Central memory CD8-positive, alpha-beta T cell (primary cell): ENCODE data around the gene STARD7.
"Not testable (repeated sequence)": the region's sequence is repeated elsewhere in the genome, so short reads cannot be mapped to it uniquely, and the experiment has no call there.

Source experiments
- ATAC-seq: fragments of 150-1000 bp; cut with Tn5 transposase; replicated peaks from 2 replicates; pipeline ENCODE4 v1.10.0; 2022; ENCODE audit warnings: mild to moderate bottlenecking, moderate FRiP score, moderate number of reproducible peaks; ENCODE audit not compliant: poor library complexity, severe bottlenecking; ENCODE audit errors: extremely low read depth
- DNase-seq, 2 donors: peaks; one replicate each; pipeline ENCODE4 v3.0.0; 2021; ENCODE audit warnings: low spot score in 2 of 2
- H3K27ac Mint-ChIP-seq: one replicate; pipeline ENCODE4 v1.8.0; 2022; ENCODE audit warnings: low read depth, mild to moderate bottlenecking, moderate library complexity, mixed read lengths
- H3K27me3 Mint-ChIP-seq: one replicate; pipeline ENCODE4 v1.8.0; 2022; ENCODE audit warnings: mixed read lengths
- H3K36me3 Mint-ChIP-seq: one replicate; pipeline ENCODE4 v1.8.0; 2022; ENCODE audit warnings: mild to moderate bottlenecking, moderate library complexity, mixed read lengths; ENCODE audit not compliant: insufficient read depth
- H3K4me1 Mint-ChIP-seq: one replicate; pipeline ENCODE4 v1.8.0; 2022; ENCODE audit warnings: mixed read lengths
- H3K4me3 Mint-ChIP-seq: one replicate; pipeline ENCODE4 v1.8.0; 2022; ENCODE audit warnings: mild to moderate bottlenecking, moderate library complexity, mixed read lengths
- H3K9me3 Mint-ChIP-seq: one replicate; pipeline ENCODE4 v1.8.0; 2022; ENCODE audit warnings: mixed read lengths

Gene STARD7

DNA sequence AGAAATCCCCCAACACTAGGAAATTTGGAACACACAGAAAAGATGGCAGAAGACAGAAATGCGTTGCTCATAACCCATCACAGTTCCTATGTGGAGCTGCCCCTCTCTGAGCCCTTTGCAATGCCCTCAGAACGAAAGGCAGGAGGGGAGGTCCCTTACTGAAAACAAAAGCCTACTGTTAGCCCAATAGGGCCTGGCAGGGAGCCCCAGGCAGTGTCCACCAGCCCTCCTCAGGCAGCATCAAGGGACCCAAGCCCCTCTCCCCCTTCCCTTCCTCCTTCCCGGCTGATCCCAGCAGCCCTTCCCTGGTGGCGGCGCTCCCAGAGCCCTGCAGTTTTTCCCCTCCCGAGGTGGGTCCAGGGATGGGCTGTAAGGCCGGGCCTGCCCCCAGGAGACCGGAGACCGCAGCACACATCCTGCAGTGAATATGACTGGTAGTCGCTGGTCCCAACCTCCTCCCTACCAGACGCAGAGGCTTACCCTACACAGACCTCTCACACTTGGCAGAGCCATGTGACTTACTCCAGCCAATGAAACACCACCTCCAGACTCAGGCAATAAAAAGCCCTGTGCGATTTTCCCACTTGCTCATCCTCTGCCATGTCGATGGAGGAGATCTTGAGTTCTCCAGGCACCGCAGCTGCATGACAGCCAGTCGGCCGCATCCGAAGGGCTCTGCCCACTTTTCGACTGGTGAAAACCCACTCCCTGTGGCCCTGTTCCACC lies 44.0 kb downstream of the STARD7 start:
- H3K27me3 Mint-ChIP-seq, result no peaks in the 10 kb centered on the region
- DNase-seq, result peak in 1 of 2 donors; percentile 63
- peak; percentile 76 for ATAC-seq
- peaks cover 23% of the 10 kb centered on the region for H3K36me3 Mint-ChIP-seq
- H3K4me1 Mint-ChIP-seq, result peaks cover 73% of the 10 kb centered on the region
- H3K9me3 Mint-ChIP-seq, result no peaks in the 10 kb centered on the region
- H3K27ac Mint-ChIP-seq, result peak overlapping the region; percentile 99
- H3K4me3 Mint-ChIP-seq, result peak overlapping the region; percentile 82

DNA sequence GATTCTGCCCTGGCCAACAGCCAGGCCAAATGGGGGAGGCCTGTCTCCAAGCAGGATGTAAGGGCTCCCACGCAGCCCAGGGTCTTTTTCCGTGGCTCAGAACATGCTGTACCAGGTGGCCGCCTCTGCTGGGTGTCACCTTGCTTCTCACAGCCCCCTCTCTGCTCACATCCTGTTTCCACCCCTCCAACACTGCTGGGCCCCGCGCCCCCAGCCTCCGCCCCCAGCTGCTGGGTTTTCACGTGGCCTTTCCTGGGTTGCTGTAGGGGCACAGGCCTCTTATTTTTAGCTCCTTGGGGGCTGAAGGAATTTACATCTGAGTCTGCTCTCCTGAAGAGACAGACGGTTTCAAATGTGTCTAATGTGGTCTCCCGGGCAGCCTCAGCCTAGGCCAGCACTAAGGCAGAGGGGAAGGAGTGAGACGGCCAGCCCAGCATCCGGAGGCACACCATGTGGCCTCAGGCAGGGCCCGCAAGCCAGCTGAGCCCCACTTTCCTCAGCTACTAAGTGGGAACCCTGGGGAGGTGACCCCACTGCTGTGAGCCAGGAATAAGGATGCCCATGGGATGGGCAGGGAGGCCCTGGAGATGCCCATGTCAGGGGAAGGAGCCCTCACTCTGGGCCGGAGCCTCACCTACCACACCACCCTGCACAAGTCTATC lies 44.7 kb downstream of the STARD7 start:
- Mint-ChIP-seq H3K27ac (peak overlapping the region; percentile 99), H3K27me3 (no peaks in the 10 kb centered on the region), H3K4me3 (peak overlapping the region; percentile 82), H3K4me1 (peaks cover 75% of the 10 kb centered on the region), H3K9me3 (no peaks in the 10 kb centered on the region), H3K36me3 (peaks cover 23% of the 10 kb centered on the region)
- DNase-seq (peak in 1 of 2 donors; percentile 80), ATAC-seq (peak; percentile 61)

DNA sequence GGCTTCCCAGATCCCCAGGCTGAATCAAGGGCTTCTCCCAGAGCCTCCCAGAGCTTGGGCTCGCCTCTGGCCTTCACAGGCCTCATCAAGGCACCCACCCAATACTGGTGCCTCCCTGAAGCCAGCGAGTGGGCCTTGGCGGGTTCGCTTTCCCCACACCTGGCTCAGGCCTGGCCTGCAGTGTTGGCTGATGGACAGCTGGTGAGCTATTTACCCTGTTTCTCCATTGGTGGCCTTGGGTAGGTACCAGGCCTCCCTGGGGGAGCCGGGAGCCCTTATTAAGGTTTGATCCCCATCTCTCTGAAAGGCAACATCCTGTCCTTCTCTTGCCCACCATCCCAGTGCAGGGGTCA lies 45.2 kb downstream of the STARD7 start:
- DNase-seq (no peak), ATAC-seq (no peak)
- Mint-ChIP-seq H3K9me3 (no peaks in the 10 kb centered on the region), H3K27ac (peak overlapping the region; percentile 99), H3K4me3 (peak overlapping the region; percentile 82), H3K4me1 (peaks cover 76% of the 10 kb centered on the region), H3K27me3 (no peaks in the 10 kb centered on the region), H3K36me3 (peaks cover 24% of the 10 kb centered on the region)

DNA sequence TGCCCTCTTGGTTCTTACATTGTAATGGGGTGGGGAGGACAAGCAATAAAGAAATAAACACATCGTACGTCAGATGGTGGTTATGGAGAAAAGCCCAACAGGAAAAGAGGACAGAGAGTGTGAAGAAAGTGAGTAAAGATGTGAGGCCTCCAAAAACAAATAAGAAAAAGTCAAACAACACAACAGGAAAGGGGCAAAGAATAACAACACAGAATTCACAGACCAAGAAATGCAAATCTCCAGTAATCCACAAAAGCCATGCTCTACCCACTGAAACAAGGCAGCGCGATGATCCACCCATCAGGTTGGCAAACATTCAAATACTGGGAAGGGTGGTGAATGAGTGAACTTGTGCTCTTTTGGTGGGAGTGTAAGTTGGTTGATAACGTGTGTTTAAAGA lies 46.7 kb downstream of the STARD7 start:
- ATAC-seq, result peak; percentile 27
- peaks cover 29% of the 10 kb centered on the region for H3K36me3 Mint-ChIP-seq
- H3K27ac Mint-ChIP-seq, result peak overlapping the region; percentile 99
- no peak for DNase-seq
- peak overlapping the region; percentile 82 for H3K4me3 Mint-ChIP-seq
- peaks cover 75% of the 10 kb centered on the region for H3K4me1 Mint-ChIP-seq
- no peaks in the 10 kb centered on the region for H3K9me3 Mint-ChIP-seq
- H3K27me3 Mint-ChIP-seq, result no peaks in the 10 kb centered on the region

DNA sequence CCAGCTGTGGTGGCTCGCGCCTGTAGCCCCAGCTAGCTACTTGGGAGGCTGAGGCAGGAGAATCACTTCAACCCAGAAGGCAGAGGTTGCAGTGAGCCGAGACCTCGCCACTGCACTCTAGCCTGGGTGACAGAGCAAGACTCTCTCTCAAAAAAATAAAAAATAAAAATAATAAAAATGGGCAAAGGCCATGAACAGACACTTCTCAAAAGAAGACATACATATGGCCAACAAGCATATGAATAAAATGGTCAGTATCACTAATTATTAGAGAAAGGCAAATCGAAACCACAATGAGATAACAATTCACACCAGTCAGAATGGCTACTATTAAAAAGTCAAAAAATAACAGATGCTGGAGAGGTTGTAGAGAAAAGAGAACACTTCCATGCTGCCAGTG lies 48.3 kb downstream of the STARD7 start:
- not testable (repeated sequence) for H3K27me3 Mint-ChIP-seq, H3K4me3 Mint-ChIP-seq, ATAC-seq, H3K9me3 Mint-ChIP-seq, DNase-seq
- H3K27ac Mint-ChIP-seq, result peak overlapping the region; percentile 99
- H3K4me1 Mint-ChIP-seq, result peaks cover 89% of the 10 kb centered on the region
- H3K36me3 Mint-ChIP-seq, result peaks cover 32% of the 10 kb centered on the region

DNA sequence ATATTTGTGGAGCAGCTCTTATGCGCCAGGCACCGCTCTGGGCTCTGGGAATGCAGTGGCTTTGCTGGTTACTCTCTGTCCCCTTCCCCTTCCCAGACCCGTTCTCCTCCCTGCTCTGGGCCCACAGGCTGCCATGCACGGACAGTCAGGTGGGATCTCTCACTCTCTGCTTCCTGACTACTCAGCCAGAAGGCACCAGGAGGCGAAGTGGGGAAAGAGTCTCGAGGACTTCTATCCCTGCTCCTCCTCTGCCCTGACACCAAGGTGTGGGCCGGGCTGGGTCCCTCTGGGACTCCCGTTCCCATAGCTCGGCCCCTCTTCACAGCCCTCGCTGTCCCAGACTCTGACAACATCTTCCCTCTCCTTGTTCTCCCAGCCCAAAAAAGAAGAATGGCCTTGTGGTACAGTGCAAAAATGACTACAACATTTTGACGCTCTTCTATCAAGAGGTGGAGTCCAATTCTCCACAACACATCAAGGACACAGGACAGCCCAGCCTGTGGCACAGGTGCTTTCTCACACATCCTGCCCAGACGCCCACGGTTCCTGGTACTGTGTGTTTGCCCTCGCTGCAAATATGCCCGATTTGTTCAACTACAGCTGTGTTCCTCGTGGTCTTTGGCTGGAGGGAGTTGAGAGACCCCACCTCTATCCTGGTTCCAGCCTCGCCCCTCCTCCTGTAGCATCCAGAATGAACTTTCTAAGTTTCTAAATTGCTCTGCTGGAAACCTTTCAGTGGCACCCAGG lies 49.4 kb downstream of the STARD7 start:
- Mint-ChIP-seq H3K27me3 (no peaks in the 10 kb centered on the region), H3K27ac (peak overlapping the region; percentile 95), H3K4me1 (peaks cover 84% of the 10 kb centered on the region), H3K9me3 (no peaks in the 10 kb centered on the region), H3K4me3 (peak overlapping the region; percentile 71), H3K36me3 (peaks cover 24% of the 10 kb centered on the region)
- ATAC-seq (no peak), DNase-seq (no peak)

DNA sequence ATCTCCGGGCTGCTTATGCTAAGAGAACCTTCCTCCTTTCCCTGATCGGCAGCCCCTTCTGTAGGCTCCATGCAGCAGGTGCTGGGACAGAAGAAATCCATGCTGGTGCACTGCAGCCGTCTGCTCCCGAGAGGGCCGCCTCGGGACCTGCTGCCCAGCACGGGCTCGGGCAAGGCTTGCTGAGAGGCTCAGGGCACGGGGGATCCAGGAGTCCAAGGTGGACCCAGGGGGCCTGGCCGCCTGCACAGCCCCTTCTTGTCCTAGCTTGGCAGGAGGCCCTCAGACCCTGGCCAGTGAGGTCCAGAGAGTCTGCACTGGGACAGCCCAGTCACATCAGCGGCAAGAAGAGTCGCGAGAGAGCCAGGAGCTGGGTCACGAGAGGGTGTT lies 50.1 kb downstream of the STARD7 start:
- Mint-ChIP-seq H3K9me3 (no peaks in the 10 kb centered on the region), H3K4me1 (peaks cover 81% of the 10 kb centered on the region), H3K36me3 (peaks cover 17% of the 10 kb centered on the region), H3K4me3 (peak overlapping the region; percentile 71), H3K27me3 (no peaks in the 10 kb centered on the region), H3K27ac (peak overlapping the region; percentile 95)
- no peak for DNase-seq
- no peak for ATAC-seq

DNA sequence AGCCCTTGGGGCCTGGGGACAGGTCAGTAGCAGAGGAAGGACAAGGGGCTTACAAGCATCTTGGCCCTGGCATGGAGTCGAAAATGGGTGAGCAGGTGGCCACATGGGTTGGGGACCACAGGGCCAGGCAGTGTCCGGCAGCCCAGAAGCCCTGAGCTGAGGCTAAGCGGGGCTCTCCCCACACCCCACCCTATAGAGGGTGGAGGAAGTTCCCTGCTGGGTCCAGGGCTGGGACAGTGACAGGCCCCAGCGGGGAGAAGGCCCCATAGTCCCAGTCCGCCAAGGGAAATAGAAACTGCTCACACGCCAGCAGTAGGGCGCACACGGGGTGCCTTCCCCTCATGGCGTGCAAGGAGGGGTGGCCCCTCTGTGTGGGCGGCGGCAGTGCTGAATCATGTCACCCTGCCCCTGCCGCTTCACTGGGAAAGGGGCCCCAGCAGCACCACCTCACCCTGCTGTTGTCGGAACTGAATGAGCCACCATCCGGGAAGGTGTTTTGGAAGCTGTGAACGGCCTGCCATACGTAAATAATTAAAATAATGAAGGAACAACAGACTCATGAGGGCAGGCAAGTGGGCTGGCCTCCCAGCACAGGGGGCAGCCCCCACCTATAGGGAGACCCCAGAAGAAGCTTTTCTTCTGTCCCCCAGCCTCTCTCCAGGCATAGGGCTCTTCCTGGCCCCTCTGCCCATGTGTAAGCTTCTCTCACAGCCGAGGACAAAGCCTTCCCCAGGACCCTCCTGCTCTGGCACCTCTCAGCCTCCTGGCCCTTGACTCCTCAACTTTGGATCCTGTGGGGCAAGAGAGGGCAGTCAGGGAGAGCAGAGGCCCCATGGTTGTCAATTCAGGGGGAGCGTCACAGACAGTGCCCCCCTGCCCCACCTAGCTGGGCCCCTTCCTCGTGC lies 50.7 kb downstream of the STARD7 start:
- ATAC-seq (peak; percentile 73), DNase-seq (peak in 1 of 2 donors; percentile 64)
- Mint-ChIP-seq H3K36me3 (peaks cover 14% of the 10 kb centered on the region), H3K27me3 (no peaks in the 10 kb centered on the region), H3K4me3 (peak overlapping the region; percentile 71), H3K4me1 (peaks cover 80% of the 10 kb centered on the region), H3K27ac (peak overlapping the region; percentile 95), H3K9me3 (no peaks in the 10 kb centered on the region)

DNA sequence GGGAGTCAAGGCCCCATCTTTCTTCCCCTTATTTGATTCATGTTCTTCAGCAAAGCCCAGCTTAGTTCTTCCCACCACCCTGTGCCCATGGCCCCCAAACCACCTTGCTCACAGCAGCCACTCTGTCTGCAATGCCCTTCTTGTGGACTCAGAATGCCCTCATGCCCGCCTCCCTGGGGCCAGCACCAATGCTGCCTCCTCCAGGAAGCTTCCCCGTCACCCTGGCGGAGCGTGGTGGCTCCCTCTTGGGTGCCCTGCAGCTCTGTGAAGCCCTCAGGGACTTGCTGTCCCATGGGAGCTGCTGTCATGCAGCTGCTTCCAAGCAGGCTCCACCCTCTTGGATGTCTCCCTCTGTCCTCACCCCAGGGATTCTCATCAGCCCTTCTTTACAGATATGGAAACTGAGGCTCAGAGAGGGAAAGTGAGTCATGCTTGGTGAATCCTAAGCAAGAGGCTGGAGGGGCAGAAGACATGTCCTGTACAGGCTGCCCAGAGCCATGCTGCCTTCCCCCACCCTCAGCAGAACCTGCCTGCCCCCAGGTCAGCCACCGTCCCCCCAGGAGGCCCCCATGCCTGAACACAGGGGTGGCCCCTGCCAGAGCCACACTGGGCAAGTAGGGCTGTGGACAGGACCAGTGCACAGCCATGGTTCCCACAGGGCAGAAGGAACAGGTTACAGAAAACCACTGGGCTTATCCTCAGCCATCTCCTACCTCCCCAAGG lies 51.5 kb downstream of the STARD7 start:
- no peak for ATAC-seq
- no peak for DNase-seq

DNA sequence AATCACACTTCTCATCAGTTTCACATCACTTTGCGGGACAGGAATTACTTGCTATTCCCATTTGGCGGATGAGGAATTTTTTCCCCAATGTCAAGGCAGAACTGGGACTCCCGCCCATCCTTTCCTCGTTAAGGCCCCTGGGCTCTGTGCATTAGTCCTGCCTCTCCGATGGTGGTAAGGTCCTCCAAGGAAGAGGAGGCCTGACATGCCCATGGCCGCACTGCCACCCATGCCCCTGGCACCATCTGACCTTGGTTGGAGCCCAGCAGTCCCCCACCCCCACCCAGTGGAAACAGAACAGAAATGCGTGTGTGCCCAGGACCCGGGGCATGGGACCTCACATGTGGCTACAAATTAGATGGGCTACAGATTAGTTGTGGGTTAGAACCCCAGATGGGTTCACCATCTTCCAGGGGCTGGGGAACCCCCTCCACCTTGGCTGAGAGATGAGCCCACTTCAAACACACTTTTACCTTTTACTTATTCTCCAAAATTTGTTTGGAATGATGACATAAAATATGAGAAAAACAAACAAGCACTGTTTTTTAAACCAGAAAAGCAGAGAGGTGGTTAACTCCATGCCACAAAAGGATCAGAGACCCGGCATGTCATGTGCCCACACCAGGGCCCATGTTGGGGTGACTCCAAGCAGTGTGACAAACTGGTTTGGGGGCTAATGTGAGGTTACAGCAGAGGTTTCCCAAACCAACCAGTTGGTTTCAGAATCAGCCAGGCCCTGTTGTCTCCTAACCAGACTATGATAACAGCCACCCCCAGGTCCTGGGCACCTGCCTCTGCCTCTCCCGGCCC lies 52.4 kb downstream of the STARD7 start:
- ATAC-seq (peak; percentile 59), DNase-seq (peak in 1 of 2 donors; percentile 50)
- peaks cover 12% of the 10 kb centered on the region for H3K36me3 Mint-ChIP-seq
- H3K27ac Mint-ChIP-seq, result peak overlapping the region; percentile 95
- H3K4me3 Mint-ChIP-seq, result peak overlapping the region; percentile 71
- H3K27me3 Mint-ChIP-seq, result no peaks in the 10 kb centered on the region
- H3K9me3 Mint-ChIP-seq, result no peaks in the 10 kb centered on the region
- H3K4me1 Mint-ChIP-seq, result peaks cover 75% of the 10 kb centered on the region

More for the DNA sequence above, 51.5 kb downstream of the STARD7 start:
- Mint-ChIP-seq H3K9me3 (no peaks in the 10 kb centered on the region), H3K36me3 (peaks cover 12% of the 10 kb centered on the region), H3K4me1 (peaks cover 74% of the 10 kb centered on the region), H3K27me3 (no peaks in the 10 kb centered on the region), H3K27ac (peak overlapping the region; percentile 95), H3K4me3 (peak overlapping the region; percentile 71)
